HG03558 (cell line): ENCODE results near the gene PVALEF.

Experiments used
- ATAC-seq: cut with Tn5 transposase; IDR thresholded peaks from one replicate; pipeline ENCODE4 v1.9.1; 2021; ENCODE audit warnings: moderate number of reproducible peaks; ENCODE audit not compliant: unreplicated experiment; ENCODE audit errors: extremely low read depth

Gene PVALEF

GRCh38 chr17:81165246-81166032, at the start of gene PVALEF:
PVALEF (plus strand) TSS chr17:81165507; CDS start chr17:81181227, 15,720 bp downstream.
- ATAC-seq, result no peak

DNA sequence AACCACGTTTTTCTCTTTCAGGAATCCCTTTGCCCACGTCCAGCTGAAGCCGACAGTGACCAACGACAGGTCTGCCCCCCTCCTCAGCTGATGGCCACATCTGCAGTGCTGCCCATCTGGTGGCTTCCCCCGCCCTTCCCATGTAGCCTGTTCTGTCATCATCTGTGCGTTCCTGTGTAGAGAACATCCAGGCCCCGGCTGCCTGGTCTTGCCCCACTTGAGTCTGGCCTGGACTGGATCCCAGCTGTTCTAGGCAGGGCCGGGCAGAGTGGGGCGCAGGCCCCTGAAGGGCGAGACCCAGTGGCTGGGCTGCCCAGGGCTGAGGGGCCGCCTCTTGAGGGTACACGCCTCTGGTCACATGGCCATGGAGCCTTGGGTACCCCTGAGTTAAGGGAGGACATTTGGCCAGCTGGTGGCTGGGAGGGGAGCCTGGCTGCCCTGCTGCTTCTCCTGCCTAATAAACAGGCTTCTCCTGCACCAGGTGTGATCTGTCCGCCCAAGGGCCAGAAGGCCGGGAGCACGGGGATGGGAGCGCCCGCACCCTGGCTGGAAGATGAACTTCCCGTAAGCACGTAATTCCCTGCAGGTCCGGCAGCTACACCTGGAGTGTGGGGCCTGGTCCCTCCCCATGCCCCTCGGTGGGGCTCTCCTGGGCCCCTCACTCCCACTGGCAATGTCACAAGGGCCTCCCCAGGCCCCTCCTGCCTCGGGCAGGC, 49.4 kb upstream of the PVALEF start:
- no peak for ATAC-seq

DNA sequence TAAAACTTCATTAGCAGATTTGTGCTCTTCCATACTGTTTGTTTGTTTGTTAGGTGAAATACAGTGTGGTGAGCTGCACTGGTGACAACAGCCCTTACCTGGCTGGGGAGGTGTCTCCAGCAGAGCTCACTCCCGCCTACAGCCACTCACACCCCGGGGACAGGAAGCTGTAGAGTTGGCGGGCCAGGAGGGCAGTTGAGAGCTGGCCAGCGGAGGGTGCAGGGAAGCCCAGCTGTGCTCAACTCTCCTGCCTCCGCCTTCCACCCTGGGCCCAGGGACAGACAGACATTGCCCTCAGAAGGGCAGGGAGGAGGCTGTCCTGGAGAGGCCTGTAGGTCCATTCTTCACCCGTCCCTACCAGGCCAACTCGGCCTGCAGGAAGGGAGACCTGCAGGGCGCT, 48.6 kb upstream of the PVALEF start:
- no peak for ATAC-seq

- no peak for ATAC-seq
Measured at GRCh38 chr17:81117672-81118198, 47.6 kb upstream of the PVALEF start.

DNA sequence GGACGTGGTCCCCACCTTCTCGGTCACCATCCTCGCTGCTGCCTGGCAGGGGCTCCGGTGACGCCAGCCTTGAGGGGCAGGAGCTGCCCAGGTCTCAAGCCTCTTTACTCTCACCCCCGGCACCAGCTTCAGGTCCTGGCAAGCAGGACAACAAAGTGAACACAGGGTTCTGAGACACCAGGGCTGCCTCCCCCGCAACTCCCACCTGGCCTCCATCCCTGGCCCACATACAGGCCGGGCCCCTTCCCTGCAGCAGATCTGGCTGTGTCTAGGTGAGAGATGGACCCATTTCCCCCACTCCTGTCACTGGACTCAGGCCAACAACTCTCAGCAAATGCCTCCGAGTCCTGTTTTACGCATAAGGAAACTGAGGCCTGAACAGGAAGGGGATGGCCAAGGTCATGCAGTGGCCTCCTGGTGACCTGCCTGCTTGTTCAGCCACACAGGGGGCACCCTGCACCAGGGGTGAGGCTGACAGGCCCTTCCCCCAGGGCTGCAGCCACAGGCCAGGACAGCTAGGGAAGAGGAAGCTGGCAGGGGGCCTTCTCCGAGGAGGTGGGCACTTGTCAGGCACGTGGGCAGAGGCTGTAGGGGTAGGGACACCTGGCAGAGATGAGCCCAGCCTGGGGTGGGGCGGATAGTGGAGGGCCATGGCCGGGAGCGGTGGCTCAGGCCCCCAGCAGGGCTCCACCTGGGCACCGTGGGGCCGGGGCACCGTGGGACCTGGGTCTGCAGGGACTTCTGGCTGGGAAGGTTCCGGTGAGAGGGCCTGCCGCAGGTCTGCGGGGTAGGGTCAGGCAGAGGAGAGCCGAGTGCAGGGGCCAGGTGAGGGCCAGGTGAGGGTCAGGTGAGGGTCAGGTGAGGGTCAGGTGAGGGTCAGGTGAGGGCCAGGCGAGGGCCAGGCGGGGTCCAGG, 46.7 kb upstream of the PVALEF start:
- ATAC-seq, result no peak

- ATAC-seq, result no peak
Measured at GRCh38 chr17:81119223-81120148, 45.8 kb upstream of the PVALEF start.

DNA sequence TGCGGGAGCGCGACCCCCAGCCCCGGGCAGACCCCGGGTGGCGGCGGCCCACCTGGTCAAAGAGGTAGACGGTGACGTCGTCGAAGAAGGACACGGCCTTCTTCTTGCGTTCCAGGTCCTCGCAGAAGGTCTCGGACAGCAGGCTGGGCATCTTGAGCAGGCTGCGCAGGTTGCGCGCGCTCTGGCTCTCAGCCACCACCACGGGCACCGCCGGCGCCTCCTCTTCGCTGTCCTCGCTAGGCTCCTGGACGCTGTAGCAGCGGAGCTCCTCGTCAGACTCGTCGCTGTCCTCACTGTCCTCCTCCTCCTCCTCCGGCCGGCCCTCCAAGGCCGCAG, 45.2 kb upstream of the PVALEF start:
- no peak for ATAC-seq

- no peak for ATAC-seq
Measured at GRCh38 chr17:81120695-81121621, 44.3 kb upstream of the PVALEF start.

DNA sequence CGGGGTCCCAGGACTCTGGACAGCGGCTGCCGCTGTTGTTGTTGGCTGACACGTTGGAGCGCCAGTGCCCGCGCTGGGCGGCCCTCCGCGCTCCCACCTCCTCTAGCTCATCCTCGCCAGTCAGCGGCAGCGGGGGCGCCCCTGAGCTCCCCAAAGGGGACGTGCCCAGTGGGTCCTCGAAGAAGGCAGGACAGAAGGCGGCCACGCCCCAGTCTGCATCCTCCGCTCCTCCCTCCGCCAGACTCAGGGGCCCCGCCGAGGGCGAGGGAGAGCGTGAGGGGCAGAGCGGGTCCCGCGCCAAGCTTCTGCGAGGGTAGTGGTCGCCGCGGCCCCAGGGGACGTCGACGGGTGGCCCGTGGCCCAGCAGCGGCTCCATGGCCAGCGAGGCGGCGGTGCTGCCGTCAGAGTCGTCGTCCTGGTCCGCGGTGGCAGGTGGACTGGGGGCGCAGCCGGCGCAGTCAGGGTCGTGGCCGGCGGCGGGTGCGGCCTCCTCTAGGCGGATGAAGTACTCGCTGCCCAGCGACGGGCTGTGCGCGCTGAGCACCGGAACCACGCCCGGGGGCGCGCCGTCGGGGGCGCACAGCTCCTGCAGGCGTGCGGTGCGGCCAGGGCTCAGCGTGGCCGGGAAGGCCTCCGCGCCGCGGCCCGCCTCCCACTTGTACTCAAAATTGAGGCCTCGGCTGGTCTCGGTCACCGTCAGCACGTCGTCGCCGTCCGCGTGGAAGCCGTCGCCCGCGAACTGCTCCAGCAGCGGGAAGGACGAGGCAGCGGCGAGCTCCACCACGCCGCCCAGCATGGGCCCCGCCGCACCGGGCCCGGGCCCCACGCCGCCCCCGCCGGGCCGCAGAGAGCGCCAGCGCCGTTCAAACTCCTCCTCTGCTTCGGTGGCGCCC, 43.2 kb upstream of the PVALEF start:
- ATAC-seq, result no peak

- ATAC-seq, result no peak
Measured at GRCh38 chr17:81123052-81124048, 42.0 kb upstream of the PVALEF start.

DNA sequence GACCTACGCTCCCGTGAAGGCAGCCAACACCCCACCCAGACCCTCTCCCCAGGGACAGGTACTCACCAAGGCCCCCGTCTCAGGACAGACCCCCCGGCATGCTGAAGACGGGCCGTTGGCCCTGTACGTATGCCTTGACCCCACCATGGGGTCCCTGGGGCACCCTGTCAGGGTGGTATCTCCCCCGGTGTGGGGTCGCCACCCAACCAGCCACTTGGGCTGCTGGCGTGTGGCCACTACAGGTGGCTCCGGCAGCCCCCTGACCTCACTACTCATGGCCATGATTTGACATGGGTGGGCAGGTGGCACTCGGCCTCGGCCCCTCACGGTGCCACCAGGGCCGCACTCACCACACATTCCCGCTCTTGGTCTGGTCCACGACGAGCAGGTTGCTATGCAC, 40.9 kb upstream of the PVALEF start:
- ATAC-seq, result no peak

DNA sequence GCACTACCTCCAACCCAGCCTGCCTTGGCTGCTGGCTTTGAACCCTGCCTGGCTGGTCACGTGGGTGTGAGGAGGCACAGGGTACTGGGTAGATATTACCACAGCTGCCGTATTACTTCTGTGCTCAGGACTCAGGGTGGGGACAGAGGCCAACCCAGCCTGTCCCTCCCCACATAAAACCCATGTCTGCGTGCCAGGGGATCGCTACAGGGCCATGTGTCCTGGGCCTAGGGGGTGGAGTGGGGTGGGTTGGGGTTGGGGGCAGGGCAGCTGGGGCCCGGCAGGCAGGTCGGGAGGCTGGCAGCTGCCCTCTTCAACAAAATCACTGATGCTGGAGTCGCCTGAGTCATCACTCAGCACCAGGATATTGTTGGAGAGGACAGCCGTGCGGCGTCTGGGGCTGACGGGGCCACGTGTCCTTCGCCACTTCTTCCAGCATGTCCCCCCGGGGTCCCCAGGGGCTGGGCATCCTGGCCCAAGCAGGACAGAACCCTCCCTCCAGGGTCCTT, 39.7 kb upstream of the PVALEF start:
- ATAC-seq, result no peak

- ATAC-seq, result no peak
Measured at GRCh38 chr17:81126281-81127132, 38.8 kb upstream of the PVALEF start.

GRCh38 chr17:81127133-81127455, 38.2 kb upstream of the PVALEF start:
- ATAC-seq, result no peak

DNA sequence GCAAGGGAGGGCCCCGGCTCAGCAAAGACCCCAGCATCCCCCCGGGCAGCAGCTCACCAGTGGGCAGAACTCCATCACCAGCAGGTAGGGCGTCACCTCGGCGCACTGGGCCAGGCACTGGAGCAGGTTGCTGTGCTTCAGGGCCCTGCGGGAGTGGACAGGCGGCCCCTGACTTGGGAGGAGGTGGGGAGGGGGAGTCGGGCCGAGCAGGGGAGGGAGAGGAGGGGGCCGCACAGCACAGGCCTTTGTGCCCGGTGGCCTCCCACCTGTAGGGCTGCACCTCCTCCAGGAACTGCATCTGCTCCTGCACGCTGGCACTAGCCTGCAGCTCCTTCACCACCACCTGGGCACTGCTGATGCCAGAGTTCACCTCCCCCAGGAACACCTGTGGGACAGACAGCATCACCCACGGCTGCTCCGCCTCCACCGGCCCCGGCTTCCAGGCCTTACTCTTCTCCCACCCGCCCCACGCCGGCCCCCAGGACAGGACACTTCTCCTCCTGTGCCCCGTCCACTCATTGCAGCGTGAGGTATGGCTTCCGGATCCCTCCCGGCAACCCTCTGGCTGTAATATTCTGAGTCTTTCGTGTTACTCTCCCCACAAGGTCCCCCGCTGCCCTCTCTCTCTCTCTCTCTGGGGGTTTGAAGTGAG, 37.7 kb upstream of the PVALEF start:
- no peak for ATAC-seq
